ENCODE measurements around the gene FBF1. TPM values are rescaled to one million over a fixed set of nuclear protein-coding genes. Genes with fewer than 3 reads are reported as not detected.

The FBF1 gene
- total RNA-seq, 1 experiment from 2014 or later, result 22.8 TPM

DNA sequence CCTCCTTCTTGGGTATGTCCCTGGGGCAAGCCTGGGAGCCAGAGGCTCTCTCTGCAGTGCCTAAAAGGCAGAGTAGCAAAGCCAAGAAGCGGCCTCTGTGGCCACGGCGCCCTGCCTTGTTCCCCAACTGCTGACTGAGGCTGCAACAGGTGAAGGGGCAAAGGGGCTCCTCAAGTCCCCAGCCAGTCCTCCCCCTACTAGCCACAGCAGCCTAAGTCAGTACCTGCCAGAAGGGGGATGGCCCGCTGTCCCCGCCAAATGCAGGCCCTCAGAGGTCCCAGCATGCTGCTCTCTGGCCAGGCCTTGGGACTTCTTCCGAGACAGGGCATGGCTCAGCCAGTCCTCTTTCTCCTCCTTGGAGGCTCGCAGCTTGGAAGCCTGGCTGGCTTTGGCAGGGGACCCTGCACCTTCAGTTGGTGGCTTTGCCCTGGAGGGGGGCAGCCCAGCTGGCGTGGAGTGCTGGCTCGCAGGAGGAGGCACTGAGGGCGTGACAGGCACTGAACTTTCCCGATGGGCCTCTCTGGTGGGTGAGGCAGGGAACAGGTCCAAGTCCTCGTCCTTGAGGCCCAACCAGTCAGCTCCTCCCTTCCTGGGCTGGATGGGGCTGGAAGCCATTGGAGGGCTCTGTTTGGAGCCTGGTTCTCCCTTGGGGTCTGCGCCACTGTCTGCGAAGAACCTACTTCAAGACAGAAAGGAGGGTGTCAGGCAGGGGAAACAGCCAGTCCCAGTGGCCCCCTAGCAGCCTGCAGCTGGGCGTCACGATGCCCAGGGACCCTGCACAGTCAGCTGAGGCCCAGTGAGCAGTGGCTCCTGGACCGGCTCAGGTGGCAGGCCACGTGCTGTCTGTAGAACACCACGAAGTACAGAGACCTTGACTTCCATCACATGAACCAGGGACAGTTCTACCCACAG is 17.6 kb downstream of the FBF1 start:
- BruUV-seq (replicated peaks), result no TSS peak
- H3K4me1 ChIP-seq (ENCODE audit: control insufficient read depth in 1 of 2, insufficient read depth in 2 of 2, low read length in 2 of 2), result peaks cover 0 to 8% of the 10 kb centered on the region in 2 experiments; a peak in 2 of 4 replicates
- H3K27ac ChIP-seq (ENCODE audit: low read depth, low read length), result no peak overlapping the region
- H3K27me3 ChIP-seq (ENCODE audit: insufficient read depth, low read length), result no peaks in the 10 kb centered on the region
- H4K20me1 ChIP-seq (ENCODE audit: insufficient read depth), result no peaks in the 10 kb centered on the region
- H3K9me2 ChIP-seq (ENCODE audit: insufficient read depth), result no peaks in the 10 kb centered on the region
- H3K79me2 ChIP-seq (ENCODE audit: insufficient read depth, low read length), result no peaks in the 10 kb centered on the region
- no peak overlapping the region for H2AFZ ChIP-seq (ENCODE audit: low read depth, low read length, poor library complexity, severe bottlenecking)
- CTCF ChIA-PET, result no interaction called here
- RAD21 ChIA-PET (ENCODE audit: low non-redundant PET in 1 of 2, low total read pairs in 2 of 2, uncharacterized antibody in 2 of 2, unreplicated experiment in 2 of 2), result no interaction called here
- H3K36me3 ChIP-seq (ENCODE audit: control insufficient read depth in 1 of 2, insufficient read depth in 2 of 2, low read length in 2 of 2), result no peaks in the 10 kb centered on the region
- no peak overlapping the region for H3K9ac ChIP-seq (ENCODE audit: low read length)
- DNase-seq (ENCODE audit: low read depth, low spot score) (no peak), ATAC-seq (no peak)
- no peaks in the 10 kb centered on the region for H3K9me3 ChIP-seq (ENCODE audit: control insufficient read depth in 1 of 2, insufficient read depth in 1 of 2, low read depth in 1 of 2, low read length in 2 of 2)
- H3K4me2 ChIP-seq (ENCODE audit: low read length), result no peak overlapping the region
- POLR2A ChIA-PET, result no interaction called here
- TF ChIP-seq SIN3A (IDR thresholded peaks at IDR 0.05; ENCODE audit: low read depth), result no peak
- no peak for TF ChIP-seq SP1 (IDR thresholded peaks at IDR 0.05; ENCODE audit: low read depth)
- TF ChIP-seq CEBPB (IDR thresholded peaks at IDR 0.05; ENCODE audit: low read depth), result no peak
- TF ChIP-seq CBX3 (IDR thresholded peaks at IDR 0.05; ENCODE audit: low read depth), result no peak
- TF ChIP-seq RAD21 (IDR thresholded peaks at IDR 0.05; ENCODE audit: low read depth), result no peak
- no peak for TF ChIP-seq JUND (IDR thresholded peaks at IDR 0.05)
- TF ChIP-seq POLR2A (IDR thresholded peaks at IDR 0.05; ENCODE audit: borderline replicate concordance, extremely low read depth, insufficient read depth, insufficient read length), result no peak
- TF ChIP-seq ELF1 (IDR thresholded peaks at IDR 0.05; ENCODE audit: borderline replicate concordance, low read depth), result no peak
- no peak for TF ChIP-seq EZH2phosphoT487 (IDR thresholded peaks at IDR 0.05; ENCODE audit: borderline replicate concordance)
- TF ChIP-seq, protein P1, sequence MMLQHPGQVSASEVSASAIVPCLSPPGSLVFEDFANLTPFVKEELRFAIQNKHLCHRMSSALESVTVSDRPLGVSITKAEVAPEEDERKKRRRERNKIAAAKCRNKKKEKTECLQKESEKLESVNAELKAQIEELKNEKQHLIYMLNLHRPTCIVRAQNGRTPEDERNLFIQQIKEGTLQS (IDR thresholded peaks at IDR 0.05), result no peak
- intact Hi-C loops (cut with micrococcal nuclease), result no loop called here
- H3K4me3 ChIP-seq (replicated peaks in 1 of 2; ENCODE audit: low read depth in 1 of 2, low read length in 2 of 2), result no peak overlapping the region

Data from HCT116 (cell line).